ENCODE measurements around the gene GFER. TPM values are rescaled to one million over a fixed set of nuclear protein-coding genes. Genes with fewer than 3 reads are reported as not detected.

GFER gene
- total RNA-seq, 1 experiment from 2014 or later = 57.3 TPM

DNA sequence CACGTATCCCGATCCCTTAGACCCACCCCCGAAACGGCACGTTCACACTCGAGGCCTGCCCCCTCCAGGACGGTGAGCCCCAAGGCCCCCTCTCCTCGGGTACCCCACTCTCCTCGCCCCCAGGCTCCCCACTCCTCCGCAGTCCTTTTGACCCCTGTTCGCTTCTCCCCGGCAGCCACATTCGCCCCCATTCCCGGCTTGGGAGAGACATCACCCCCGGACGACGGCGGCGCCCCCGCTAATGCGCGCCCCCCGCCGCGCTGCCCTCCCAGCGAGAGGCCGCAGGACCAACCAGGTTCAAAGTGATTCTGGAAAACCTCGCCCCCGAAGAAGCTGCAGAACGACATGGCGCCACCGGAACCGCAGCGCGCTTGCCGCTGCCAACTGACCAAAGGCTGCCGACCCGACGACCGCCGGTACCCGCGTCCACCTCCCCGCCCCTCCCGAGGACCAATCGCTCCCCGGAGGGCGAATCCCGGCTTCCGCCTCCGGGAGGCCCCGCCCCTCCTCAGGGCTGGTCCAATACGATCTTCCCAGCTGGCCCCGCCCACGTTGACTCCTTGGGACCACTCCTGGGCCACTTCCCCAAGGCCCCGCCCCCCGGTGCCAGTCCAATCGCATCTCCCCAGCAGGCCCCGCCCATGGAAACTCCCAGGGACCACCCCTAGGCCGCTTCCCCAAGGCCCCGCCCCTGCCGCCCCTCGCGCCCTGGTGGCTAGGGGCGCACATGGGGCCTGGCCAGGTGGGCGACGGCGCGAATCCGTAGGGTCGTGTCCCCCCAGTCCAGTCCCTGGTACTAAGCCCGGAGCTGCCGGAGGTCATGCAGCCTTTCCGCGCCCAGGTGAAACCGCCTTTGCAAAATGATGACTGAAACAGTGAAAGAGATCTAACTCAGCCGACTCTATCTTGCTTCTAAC is 40.9 kb upstream of the GFER start, which contains the start of gene MSRB1:
TSS of gene MSRB1 (minus strand) at position 390 of the 917 bp plus-strand sequence. CDS start at position 347, 43 bp downstream.
- Histone ChIP-seq H3K9me3 (no peaks in the 10 kb centered on the region), H3K36me3 (ENCODE audit: control insufficient read depth, insufficient read depth, low read length) (no peaks in the 10 kb centered on the region; the same call in none of the 2 replicates), H3K4me1 (peaks cover 28% of the 10 kb centered on the region), H3K4me3 (ENCODE audit: low read depth, low read length) (peak within 1 kb of the TSS; percentile 60), H3K27me3 (replicated peaks; ENCODE audit: control insufficient read depth, insufficient read depth, low read length) (no peaks in the 10 kb centered on the region)
- no peaks in the 10 kb centered on the region for H3K9me3 Mint-ChIP-seq (ENCODE audit: unreplicated experiment)
- CTCF ChIA-PET = interaction anchor here (0.7 to 1.3 kb wide), 2 partner anchors 237 to 309 kb away, joined by 3 read pairs; partner anchors contain the start of genes ECI1 and MAPK8IP3
- H3K27me3 Mint-ChIP-seq (ENCODE audit: insufficient read depth, unreplicated experiment) = no peaks in the 10 kb centered on the region
- intact Hi-C loops (cut with micrococcal nuclease; ENCODE audit: unreplicated experiment) = no loop called here
- H3K36me3 Mint-ChIP-seq (ENCODE audit: insufficient read depth, unreplicated experiment) = peaks cover 31% of the 10 kb centered on the region
- DNase-seq = peak; percentile 99
- peak within 1 kb of the TSS; percentile 87 for H3K4me3 Mint-ChIP-seq (ENCODE audit: unreplicated experiment)
- POLR2A ChIA-PET = interaction anchor here (0.5 to 1.7 kb wide), 7 partner anchors 17 to 646 kb away, joined by 3 to 12 read pairs (median 4); partner anchors contain the start of genes CRAMP1, IFT140, RPS2 and TRAF7
- H3K4me1 Mint-ChIP-seq (ENCODE audit: low read depth, unreplicated experiment) = no peaks in the 10 kb centered on the region
- no TSS peak for BruUV-seq (replicated peaks)
- TF ChIP-seq, protein P1, sequence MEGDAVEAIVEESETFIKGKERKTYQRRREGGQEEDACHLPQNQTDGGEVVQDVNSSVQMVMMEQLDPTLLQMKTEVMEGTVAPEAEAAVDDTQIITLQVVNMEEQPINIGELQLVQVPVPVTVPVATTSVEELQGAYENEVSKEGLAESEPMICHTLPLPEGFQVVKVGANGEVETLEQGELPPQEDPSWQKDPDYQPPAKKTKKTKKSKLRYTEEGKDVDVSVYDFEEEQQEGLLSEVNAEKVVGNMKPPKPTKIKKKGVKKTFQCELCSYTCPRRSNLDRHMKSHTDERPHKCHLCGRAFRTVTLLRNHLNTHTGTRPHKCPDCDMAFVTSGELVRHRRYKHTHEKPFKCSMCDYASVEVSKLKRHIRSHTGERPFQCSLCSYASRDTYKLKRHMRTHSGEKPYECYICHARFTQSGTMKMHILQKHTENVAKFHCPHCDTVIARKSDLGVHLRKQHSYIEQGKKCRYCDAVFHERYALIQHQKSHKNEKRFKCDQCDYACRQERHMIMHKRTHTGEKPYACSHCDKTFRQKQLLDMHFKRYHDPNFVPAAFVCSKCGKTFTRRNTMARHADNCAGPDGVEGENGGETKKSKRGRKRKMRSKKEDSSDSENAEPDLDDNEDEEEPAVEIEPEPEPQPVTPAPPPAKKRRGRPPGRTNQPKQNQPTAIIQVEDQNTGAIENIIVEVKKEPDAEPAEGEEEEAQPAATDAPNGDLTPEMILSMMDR (IDR thresholded peaks at IDR 0.05; ENCODE audit: insufficient read depth in 1 of 2, low read depth in 1 of 2, low read length in 1 of 2, severe bottlenecking in 1 of 2, unreplicated experiment in 1 of 2) = no peak
- peak within 1 kb of the TSS; percentile 82 for H3K27ac Mint-ChIP-seq (ENCODE audit: unreplicated experiment)

DNA sequence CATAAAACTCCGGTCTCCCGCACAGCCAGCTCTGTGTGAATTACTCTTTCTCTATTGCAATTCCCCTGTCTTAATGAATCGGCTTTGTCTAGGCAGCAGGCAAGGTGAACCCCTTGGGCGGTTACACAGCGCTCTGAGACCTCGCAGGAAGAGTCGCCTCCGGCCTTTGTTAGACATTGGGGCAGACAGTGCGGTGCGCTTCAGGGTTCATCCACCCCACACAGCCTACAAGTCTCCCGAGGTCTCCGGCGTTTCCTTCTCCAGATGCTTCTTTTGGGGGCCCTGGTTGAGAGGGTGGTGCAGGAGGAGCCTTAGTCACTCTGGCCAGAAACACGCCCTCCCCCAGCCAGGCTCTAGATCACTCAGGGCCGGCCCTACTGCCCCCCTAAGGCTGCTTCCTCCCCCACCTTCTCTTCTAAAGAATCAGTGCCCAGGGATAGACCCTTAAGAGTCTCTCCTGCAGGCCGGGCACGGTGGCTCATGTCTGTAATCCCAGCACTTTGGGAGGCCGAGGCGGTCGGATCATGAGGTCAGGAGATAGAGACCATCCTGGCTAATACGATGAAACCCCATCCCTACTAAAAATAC is 39.3 kb upstream of the GFER start:
- Mint-ChIP-seq H3K4me1 (ENCODE audit: low read depth, unreplicated experiment) (no peaks in the 10 kb centered on the region), H3K36me3 (ENCODE audit: insufficient read depth, unreplicated experiment) (peaks cover 15% of the 10 kb centered on the region), H3K27me3 (ENCODE audit: insufficient read depth, unreplicated experiment) (no peaks in the 10 kb centered on the region), H3K27ac (ENCODE audit: unreplicated experiment) (no peak overlapping the region), H3K9me3 (ENCODE audit: unreplicated experiment) (no peaks in the 10 kb centered on the region), H3K4me3 (ENCODE audit: unreplicated experiment) (peak overlapping the region; percentile 87)
- ChIA-PET POLR2A (interaction anchor here (0.6 kb wide), 1 partner anchor 428 kb away, joined by 3 read pairs; no protein-coding TSS in a partner anchor), CTCF (interaction anchor here (0.6 kb wide), 1 partner anchor 80 kb away, joined by 3 read pairs; no protein-coding TSS in a partner anchor)
- BruUV-seq (replicated peaks) = no TSS peak
- no peak for DNase-seq
- intact Hi-C loops (cut with micrococcal nuclease; ENCODE audit: unreplicated experiment) = no loop called here
- no peaks in the 10 kb centered on the region for H3K27me3 ChIP-seq (replicated peaks; ENCODE audit: control insufficient read depth, insufficient read depth, low read length)
- H3K36me3 ChIP-seq (ENCODE audit: control insufficient read depth, insufficient read depth, low read length) = no peaks in the 10 kb centered on the region
- H3K9me3 ChIP-seq = no peaks in the 10 kb centered on the region
- TF ChIP-seq, protein P1 (IDR thresholded peaks at IDR 0.05; ENCODE audit: insufficient read depth in 1 of 2, low read depth in 1 of 2, low read length in 1 of 2, severe bottlenecking in 1 of 2, unreplicated experiment in 1 of 2) = no peak
- no peak overlapping the region for H3K4me3 ChIP-seq (ENCODE audit: low read depth, low read length)
- peaks cover 24% of the 10 kb centered on the region for H3K4me1 ChIP-seq

Measured in Caco-2 (cell line).